Dendritic cell treated with granulocyte-macrophage colony-stimulating factor and Interleukin-4, amounts not matched to agents 40 ng/mL and 50 ng/mL, for 4 days (primary cell): ENCODE measurements around the gene RBBP5.

ENCODE experiments used
- H3K27ac Mint-ChIP-seq: one replicate; pipeline ENCODE4 v1.8.0; 2022; ENCODE audit warnings: mild to moderate bottlenecking, mixed read lengths
- H3K27me3 Mint-ChIP-seq: one replicate; pipeline ENCODE4 v1.8.0; 2022; ENCODE audit warnings: mild to moderate bottlenecking, mixed read lengths
- H3K36me3 Mint-ChIP-seq: one replicate; pipeline ENCODE4 v1.8.0; 2022; ENCODE audit warnings: low read depth, mixed read lengths
- H3K4me1 Mint-ChIP-seq: one replicate; pipeline ENCODE4 v1.8.0; 2022; ENCODE audit warnings: low read depth, mixed read lengths
- H3K4me3 Mint-ChIP-seq: one replicate; pipeline ENCODE4 v1.8.0; 2022; ENCODE audit warnings: mild to moderate bottlenecking, moderate library complexity, mixed read lengths
- H3K9me3 Mint-ChIP-seq: one replicate; pipeline ENCODE4 v1.8.0; 2022; ENCODE audit warnings: mixed read lengths
- intact Hi-C: fragments of 100-400 bp; cut with micrococcal nuclease; formaldehyde crosslinking; loops from one replicate; pipeline ENCODE4 v1.15.0; 2022

The RBBP5 gene

GRCh38 chr1:205052690-205053089 is 69.1 kb downstream of the RBBP5 start:
- Mint-ChIP-seq H3K4me1 (no peaks in the 10 kb centered on the region), H3K9me3 (no peaks in the 10 kb centered on the region), H3K27me3 (no peaks in the 10 kb centered on the region), H3K27ac (no peak overlapping the region), H3K4me3 (no peak overlapping the region), H3K36me3 (no peaks in the 10 kb centered on the region)
- intact Hi-C loops: no loop called here

GRCh38 chr1:205049479-205049878 is 72.3 kb downstream of the RBBP5 start:
- H3K4me3 Mint-ChIP-seq: no peak overlapping the region
- no peaks in the 10 kb centered on the region for H3K36me3 Mint-ChIP-seq
- intact Hi-C loops: no loop called here
- no peaks in the 10 kb centered on the region for H3K4me1 Mint-ChIP-seq
- peaks cover 31% of the 10 kb centered on the region for H3K27me3 Mint-ChIP-seq
- H3K9me3 Mint-ChIP-seq: no peaks in the 10 kb centered on the region
- H3K27ac Mint-ChIP-seq: no peak overlapping the region

- Mint-ChIP-seq H3K27me3 (peaks cover 42% of the 10 kb centered on the region), H3K4me3 (no peak overlapping the region), H3K27ac (no peak overlapping the region), H3K9me3 (no peaks in the 10 kb centered on the region), H3K36me3 (no peaks in the 10 kb centered on the region), H3K4me1 (no peaks in the 10 kb centered on the region)
- intact Hi-C loops: no loop called here
Observed at GRCh38 chr1:205048382-205048781, 73.4 kb downstream of the RBBP5 start.

- Mint-ChIP-seq H3K4me1 (no peaks in the 10 kb centered on the region), H3K4me3 (no peak overlapping the region), H3K27ac (no peak overlapping the region), H3K9me3 (no peaks in the 10 kb centered on the region), H3K36me3 (no peaks in the 10 kb centered on the region), H3K27me3 (peaks cover 46% of the 10 kb centered on the region)
- intact Hi-C loops: no loop called here
Observed at GRCh38 chr1:205047764-205048231, 74.0 kb downstream of the RBBP5 start.

- no peaks in the 10 kb centered on the region for H3K36me3 Mint-ChIP-seq
- H3K27ac Mint-ChIP-seq: no peak overlapping the region
- no peaks in the 10 kb centered on the region for H3K4me1 Mint-ChIP-seq
- no peaks in the 10 kb centered on the region for H3K9me3 Mint-ChIP-seq
- H3K27me3 Mint-ChIP-seq: peaks cover 55% of the 10 kb centered on the region
- intact Hi-C loops: no loop called here
- no peak overlapping the region for H3K4me3 Mint-ChIP-seq
Observed at GRCh38 chr1:205046870-205047269, 74.9 kb downstream of the RBBP5 start.

- H3K4me1 Mint-ChIP-seq: no peaks in the 10 kb centered on the region
- H3K9me3 Mint-ChIP-seq: no peaks in the 10 kb centered on the region
- no peak overlapping the region for H3K27ac Mint-ChIP-seq
- H3K27me3 Mint-ChIP-seq: peaks cover 66% of the 10 kb centered on the region
- intact Hi-C loops: no loop called here
- H3K4me3 Mint-ChIP-seq: no peak overlapping the region
- no peaks in the 10 kb centered on the region for H3K36me3 Mint-ChIP-seq
Observed at GRCh38 chr1:205045146-205045545, 76.6 kb downstream of the RBBP5 start.

- H3K27me3 Mint-ChIP-seq: peaks cover 69% of the 10 kb centered on the region
- H3K27ac Mint-ChIP-seq: no peak overlapping the region
- H3K4me3 Mint-ChIP-seq: no peak overlapping the region
- intact Hi-C loops: no loop called here
- H3K36me3 Mint-ChIP-seq: no peaks in the 10 kb centered on the region
- no peaks in the 10 kb centered on the region for H3K4me1 Mint-ChIP-seq
- H3K9me3 Mint-ChIP-seq: no peaks in the 10 kb centered on the region
Observed at GRCh38 chr1:205044741-205045140, 77.0 kb downstream of the RBBP5 start.

GRCh38 chr1:205043866-205044265 is 77.9 kb downstream of the RBBP5 start:
- intact Hi-C loops: no loop called here
- H3K27me3 Mint-ChIP-seq: peaks cover 70% of the 10 kb centered on the region
- no peaks in the 10 kb centered on the region for H3K4me1 Mint-ChIP-seq
- H3K27ac Mint-ChIP-seq: no peak overlapping the region
- no peaks in the 10 kb centered on the region for H3K9me3 Mint-ChIP-seq
- no peak overlapping the region for H3K4me3 Mint-ChIP-seq
- H3K36me3 Mint-ChIP-seq: no peaks in the 10 kb centered on the region

- H3K9me3 Mint-ChIP-seq: no peaks in the 10 kb centered on the region
Observed at GRCh38 chr1:205042911-205043806, 78.6 kb downstream of the RBBP5 start, which contains the start of gene CNTN2. Gene CNTN2, plus strand, starts transcription at chr1:205043212. Its CDS starts 9,974 bp downstream, at chr1:205053186.

GRCh38 chr1:205041998-205042910 is 79.5 kb downstream of the RBBP5 start:
- H3K36me3 Mint-ChIP-seq: no peaks in the 10 kb centered on the region
- H3K27me3 Mint-ChIP-seq: peaks cover 70% of the 10 kb centered on the region
- intact Hi-C loops: no loop called here
- no peak overlapping the region for H3K4me3 Mint-ChIP-seq
- H3K27ac Mint-ChIP-seq: no peak overlapping the region
- no peaks in the 10 kb centered on the region for H3K9me3 Mint-ChIP-seq
- no peaks in the 10 kb centered on the region for H3K4me1 Mint-ChIP-seq

More at GRCh38 chr1:205042911-205043806, 78.6 kb downstream of the RBBP5 start, which contains the start of gene CNTN2:
- Mint-ChIP-seq H3K4me3 (no peak within 1 kb of the TSS), H3K4me1 (no peaks in the 10 kb centered on the region), H3K27me3 (peaks cover 72% of the 10 kb centered on the region), H3K27ac (no peak within 1 kb of the TSS), H3K36me3 (no peaks in the 10 kb centered on the region)
- intact Hi-C loops: no loop called here

- Mint-ChIP-seq H3K27me3 (peaks cover 62% of the 10 kb centered on the region), H3K4me3 (no peak overlapping the region), H3K36me3 (no peaks in the 10 kb centered on the region), H3K27ac (no peak overlapping the region), H3K4me1 (no peaks in the 10 kb centered on the region), H3K9me3 (no peaks in the 10 kb centered on the region)
- intact Hi-C loops: no loop called here
Observed at GRCh38 chr1:205041001-205041715, 80.6 kb downstream of the RBBP5 start.

GRCh38 chr1:205038132-205038786 is 83.5 kb downstream of the RBBP5 start:
- Mint-ChIP-seq H3K4me1 (no peaks in the 10 kb centered on the region), H3K9me3 (no peaks in the 10 kb centered on the region), H3K27ac (no peak overlapping the region), H3K27me3 (peaks cover 33% of the 10 kb centered on the region), H3K4me3 (no peak overlapping the region), H3K36me3 (no peaks in the 10 kb centered on the region)
- intact Hi-C loops: no loop called here

GRCh38 chr1:205037539-205037938 is 84.2 kb downstream of the RBBP5 start:
- Mint-ChIP-seq H3K36me3 (no peaks in the 10 kb centered on the region), H3K4me1 (no peaks in the 10 kb centered on the region), H3K27me3 (peaks cover 28% of the 10 kb centered on the region), H3K27ac (no peak overlapping the region), H3K9me3 (no peaks in the 10 kb centered on the region), H3K4me3 (no peak overlapping the region)
- intact Hi-C loops: no loop called here
